CD4-positive, alpha-beta T cell treated with Interleukin-2 at 100 ng/mL for 4 hours (primary cell): ENCODE measurements around the gene VIPR2.
A peak's percentile ranks its signal among the peaks of the same experiment; 100 is the strongest.
"Not testable (repeated sequence)": the region's sequence is repeated elsewhere in the genome, so short reads cannot be mapped to it uniquely, and the experiment has no call there.

Experiments used
- DNase-seq: peaks from one replicate; pipeline ENCODE4 v3.0.0-alpha.2; 2020; ENCODE audit warnings: low spot score

Gene VIPR2

GRCh38 chr7:159007364-159007995 is 137.2 kb downstream of the VIPR2 start:
- DNase-seq = no peak

- DNase-seq = no peak
Measured at GRCh38 chr7:159006610-159007130, 138.0 kb downstream of the VIPR2 start.

- DNase-seq = not testable (repeated sequence)
Measured at GRCh38 chr7:159006022-159006609, 138.6 kb downstream of the VIPR2 start.

GRCh38 chr7:159005618-159006017 is 139.0 kb downstream of the VIPR2 start:
- no peak for DNase-seq

- DNase-seq = no peak
Measured at GRCh38 chr7:159004411-159004810, 140.3 kb downstream of the VIPR2 start.

GRCh38 chr7:159001811-159002210 is 142.9 kb downstream of the VIPR2 start:
- DNase-seq = no peak

- DNase-seq = no peak
Measured at GRCh38 chr7:159000859-159001435, 143.7 kb downstream of the VIPR2 start.

- no peak for DNase-seq
Measured at GRCh38 chr7:159000070-159000469, 144.6 kb downstream of the VIPR2 start.

- DNase-seq = no peak
Measured at GRCh38 chr7:158999496-158999895, 145.2 kb downstream of the VIPR2 start.

- not testable (repeated sequence) for DNase-seq
Measured at GRCh38 chr7:158998261-158998660, 146.4 kb downstream of the VIPR2 start.

- no peak for DNase-seq
Measured at GRCh38 chr7:158997471-158997870, 147.2 kb downstream of the VIPR2 start.

GRCh38 chr7:158997110-158997453 is 147.6 kb downstream of the VIPR2 start:
- DNase-seq = no peak

GRCh38 chr7:158996214-158997109 is 148.2 kb downstream of the VIPR2 start:
- DNase-seq = no peak

GRCh38 chr7:158995514-158995913 is 149.2 kb downstream of the VIPR2 start:
- no peak for DNase-seq

GRCh38 chr7:158994687-158995086 is 150.0 kb downstream of the VIPR2 start:
- no peak for DNase-seq

GRCh38 chr7:158993591-158993990 is 151.1 kb downstream of the VIPR2 start:
- DNase-seq = no peak

GRCh38 chr7:158992759-158993158 is 151.9 kb downstream of the VIPR2 start:
- no peak for DNase-seq

- peak; percentile 6 for DNase-seq
Measured at GRCh38 chr7:158991824-158992621, 152.6 kb downstream of the VIPR2 start.

GRCh38 chr7:158988996-158989395 is 155.7 kb downstream of the VIPR2 start:
- no peak for DNase-seq

- no peak for DNase-seq
Measured at GRCh38 chr7:158988302-158988862, 156.3 kb downstream of the VIPR2 start.

GRCh38 chr7:158987691-158988090 is 157.0 kb downstream of the VIPR2 start:
- no peak for DNase-seq
